ENCODE measurements around the gene FANCD2. TPM values are rescaled to one million over a fixed set of nuclear protein-coding genes. Genes with fewer than 3 reads are reported as not detected.
"Not testable (repeated sequence)": the region's sequence is repeated elsewhere in the genome, so short reads cannot be mapped to it uniquely, and the experiment has no call there.

FANCD2 gene
- 67.2 TPM for polyA plus RNA-seq (2012; ENCODE audit: insufficient read depth, insufficient read length)

- H3K4me3 ChIP-seq (ENCODE audit: low read length): peak within 1 kb of the TSS; percentile 97
- DNase-seq (ENCODE audit: low read depth, low spot score): peak; percentile 76
Observed at GRCh38 chr3:10026084-10026890, at the start of gene FANCD2. Gene FANCD2, plus strand, starts transcription at chr3:10026437. Its CDS starts 2,221 bp downstream, at chr3:10028658.

GRCh38 chr3:9976721-9977709, 49.2 kb upstream of the FANCD2 start:
- no peak overlapping the region for H3K4me3 ChIP-seq (ENCODE audit: low read length)
- no peak for DNase-seq (ENCODE audit: low read depth, low spot score)

- DNase-seq (ENCODE audit: low read depth, low spot score): no peak
- no peak overlapping the region for H3K4me3 ChIP-seq (ENCODE audit: low read length)
Observed at GRCh38 chr3:9978710-9979305, 47.4 kb upstream of the FANCD2 start.

GRCh38 chr3:9980251-9980650, 46.0 kb upstream of the FANCD2 start:
- H3K4me3 ChIP-seq (ENCODE audit: low read length): no peak overlapping the region
- no peak for DNase-seq (ENCODE audit: low read depth, low spot score)

GRCh38 chr3:9986230-9986725, 40.0 kb upstream of the FANCD2 start:
- DNase-seq (ENCODE audit: low read depth, low spot score): no peak
- H3K4me3 ChIP-seq (ENCODE audit: low read length): peak overlapping the region; percentile 98

GRCh38 chr3:9994086-9994844, 32.0 kb upstream of the FANCD2 start:
- DNase-seq (ENCODE audit: low read depth, low spot score): no peak
- no peak overlapping the region for H3K4me3 ChIP-seq (ENCODE audit: low read length)

- no peak overlapping the region for H3K4me3 ChIP-seq (ENCODE audit: low read length)
- DNase-seq (ENCODE audit: low read depth, low spot score): no peak
Observed at GRCh38 chr3:10000686-10001085, 25.6 kb upstream of the FANCD2 start.

- DNase-seq (ENCODE audit: low read depth, low spot score): no peak
- no peak overlapping the region for H3K4me3 ChIP-seq (ENCODE audit: low read length)
Observed at GRCh38 chr3:10002951-10003350, 23.3 kb upstream of the FANCD2 start.

GRCh38 chr3:10004506-10004905, 21.7 kb upstream of the FANCD2 start:
- no peak overlapping the region for H3K4me3 ChIP-seq (ENCODE audit: low read length)
- DNase-seq (ENCODE audit: low read depth, low spot score): no peak

- H3K4me3 ChIP-seq (ENCODE audit: low read length): no peak overlapping the region
- no peak for DNase-seq (ENCODE audit: low read depth, low spot score)
Observed at GRCh38 chr3:10004960-10005564, 21.2 kb upstream of the FANCD2 start.

- H3K4me3 ChIP-seq (ENCODE audit: low read length): no peak overlapping the region
- DNase-seq (ENCODE audit: low read depth, low spot score): no peak
Observed at GRCh38 chr3:10006048-10006761, 20.0 kb upstream of the FANCD2 start.

GRCh38 chr3:10006762-10007090, 19.5 kb upstream of the FANCD2 start:
- no peak for DNase-seq (ENCODE audit: low read depth, low spot score)
- H3K4me3 ChIP-seq (ENCODE audit: low read length): no peak overlapping the region

GRCh38 chr3:10007126-10007782, 19.0 kb upstream of the FANCD2 start:
- no peak for DNase-seq (ENCODE audit: low read depth, low spot score)
- no peak overlapping the region for H3K4me3 ChIP-seq (ENCODE audit: low read length)

GRCh38 chr3:10008216-10008587, 18.0 kb upstream of the FANCD2 start:
- H3K4me3 ChIP-seq (ENCODE audit: low read length): not testable (repeated sequence)

GRCh38 chr3:10008588-10009344, 17.5 kb upstream of the FANCD2 start:
- no peak for DNase-seq (ENCODE audit: low read depth, low spot score)
- no peak overlapping the region for H3K4me3 ChIP-seq (ENCODE audit: low read length)

More at GRCh38 chr3:10008216-10008587, 18.0 kb upstream of the FANCD2 start:
- DNase-seq (ENCODE audit: low read depth, low spot score): not testable (repeated sequence)

GRCh38 chr3:10010421-10010877, 15.8 kb upstream of the FANCD2 start:
- DNase-seq (ENCODE audit: low read depth, low spot score): no peak
- H3K4me3 ChIP-seq (ENCODE audit: low read length): no peak overlapping the region
